ENCODE results near the gene FAM20A.

DNA sequence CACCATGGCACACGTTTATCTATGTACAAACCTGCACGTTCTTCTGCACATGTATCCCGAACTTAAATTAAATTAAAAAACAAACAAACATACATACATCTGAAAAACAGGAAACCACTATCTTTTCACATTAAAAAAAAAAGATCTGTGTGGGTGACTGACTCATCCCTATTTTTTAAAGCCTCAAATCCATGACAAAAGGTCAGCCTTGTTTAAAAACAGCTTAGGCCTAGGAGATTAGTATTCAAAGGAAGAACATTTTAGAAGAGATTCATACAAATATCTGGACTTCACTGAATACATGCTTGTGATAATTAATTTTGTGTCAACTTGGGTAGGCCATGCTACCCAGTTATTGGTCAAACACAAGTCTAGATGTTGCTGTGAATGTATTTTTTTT lies 93.6 kb downstream of the FAM20A start:
- TF ChIP-seq POLR2A (IDR thresholded peaks at IDR 0.05): no peak
- TF ChIP-seq, protein P1, sequence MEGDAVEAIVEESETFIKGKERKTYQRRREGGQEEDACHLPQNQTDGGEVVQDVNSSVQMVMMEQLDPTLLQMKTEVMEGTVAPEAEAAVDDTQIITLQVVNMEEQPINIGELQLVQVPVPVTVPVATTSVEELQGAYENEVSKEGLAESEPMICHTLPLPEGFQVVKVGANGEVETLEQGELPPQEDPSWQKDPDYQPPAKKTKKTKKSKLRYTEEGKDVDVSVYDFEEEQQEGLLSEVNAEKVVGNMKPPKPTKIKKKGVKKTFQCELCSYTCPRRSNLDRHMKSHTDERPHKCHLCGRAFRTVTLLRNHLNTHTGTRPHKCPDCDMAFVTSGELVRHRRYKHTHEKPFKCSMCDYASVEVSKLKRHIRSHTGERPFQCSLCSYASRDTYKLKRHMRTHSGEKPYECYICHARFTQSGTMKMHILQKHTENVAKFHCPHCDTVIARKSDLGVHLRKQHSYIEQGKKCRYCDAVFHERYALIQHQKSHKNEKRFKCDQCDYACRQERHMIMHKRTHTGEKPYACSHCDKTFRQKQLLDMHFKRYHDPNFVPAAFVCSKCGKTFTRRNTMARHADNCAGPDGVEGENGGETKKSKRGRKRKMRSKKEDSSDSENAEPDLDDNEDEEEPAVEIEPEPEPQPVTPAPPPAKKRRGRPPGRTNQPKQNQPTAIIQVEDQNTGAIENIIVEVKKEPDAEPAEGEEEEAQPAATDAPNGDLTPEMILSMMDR (IDR thresholded peaks at IDR 0.05): no peak
